Neural progenitor cell (in vitro differentiated cells): Measurements from ENCODE around the gene TSPAN5. TPM values are rescaled to one million over a fixed set of nuclear protein-coding genes. Genes with fewer than 3 reads are reported as not detected.

Experiments
- DNase-seq: peaks from one replicate; pipeline ENCODE4 v3.0.0-alpha.2; 2016; ENCODE audit warnings: low spot score
- H2AFZ ChIP-seq: fragments of 200-600 bp; sonication (generic); replicated peaks from 2 replicates; pipeline ENCODE4 v1.6.1; 2016; ENCODE audit warnings: antibody characterized with exemption
- H3F3A ChIP-seq: fragments of 200-600 bp; sonication (generic); 2 replicates; pipeline ENCODE4 v1.6.1; 2016; ENCODE audit warnings: antibody characterized with exemption, low read depth
- H3K27ac ChIP-seq: fragments of 200-600 bp; sonication (generic); 2 replicates; pipeline ENCODE4 v1.5.1; 2016; ENCODE audit warnings: mild to moderate bottlenecking
- H3K27me3 ChIP-seq: fragments of 200-600 bp; sonication (generic); 2 replicates; pipeline ENCODE4 v1.6.1; 2016; ENCODE audit warnings: mild to moderate bottlenecking, moderate library complexity
- H3K36me3 ChIP-seq: fragments of 200-600 bp; sonication (generic); 2 replicates; pipeline ENCODE4 v1.5.1; 2016
- H3K4me1 ChIP-seq: fragments of 200-600 bp; sonication (generic); 2 replicates; pipeline ENCODE4 v1.6.1; 2016; ENCODE audit warnings: mixed run types
- H3K4me2 ChIP-seq: fragments of 200-600 bp; sonication (generic); 2 replicates; pipeline ENCODE4 v1.6.1; 2016
- H3K4me3 ChIP-seq: fragments of 200-600 bp; sonication (generic); 2 replicates; pipeline ENCODE4 v1.5.1; 2016
- H3K79me2 ChIP-seq: fragments of 200-600 bp; sonication (generic); 2 replicates; pipeline ENCODE4 v1.6.1; 2016; ENCODE audit warnings: low read depth
- H3K9ac ChIP-seq: fragments of 200-600 bp; sonication (generic); 2 replicates; pipeline ENCODE4 v1.6.1; 2016
- H3K9me3 ChIP-seq: fragments of 200-600 bp; sonication (generic); 2 replicates; pipeline ENCODE4 v1.5.1; 2016; ENCODE audit warnings: low read depth
- H4K20me1 ChIP-seq: fragments of 200-600 bp; sonication (generic); 2 replicates; pipeline ENCODE4 v1.6.1; 2016; ENCODE audit warnings: low read depth
- H3K27ac Mint-ChIP-seq: 3 replicates; pipeline ENCODE4 v1.8.0; 2021; ENCODE audit warnings: mixed read lengths
- H3K27me3 Mint-ChIP-seq: 2 replicates; pipeline ENCODE4 v1.8.0; 2022; ENCODE audit warnings: low read depth, mild to moderate bottlenecking, inconsistent platforms, moderate library complexity, mixed read lengths; ENCODE audit not compliant: insufficient read depth
- H3K36me3 Mint-ChIP-seq: 3 replicates; pipeline ENCODE4 v1.8.0; 2021; ENCODE audit warnings: mixed read lengths
- H3K4me1 Mint-ChIP-seq: 3 replicates; pipeline ENCODE4 v1.8.0; 2021; ENCODE audit warnings: mixed read lengths
- H3K4me3 Mint-ChIP-seq: 3 replicates; pipeline ENCODE4 v1.8.0; 2021; ENCODE audit warnings: mild to moderate bottlenecking, moderate library complexity, mixed read lengths
- H3K9me3 Mint-ChIP-seq: 3 replicates; pipeline ENCODE4 v1.8.0; 2020; ENCODE audit warnings: mixed read lengths
- CTCF ChIP-seq: fragments of 200-600 bp; sonication (generic); IDR thresholded peaks from 2 replicates; pipeline ENCODE4 v1.5.1; 2017; ENCODE audit warnings: antibody characterized with exemption, mild to moderate bottlenecking
- EZH2 ChIP-seq: fragments of 200-600 bp; sonication (generic); IDR thresholded peaks from 2 replicates; pipeline ENCODE4 v1.6.1; 2017; ENCODE audit warnings: antibody characterized with exemption, mild to moderate bottlenecking, moderate library complexity
- EZH2phosphoT487 ChIP-seq: fragments of 200-600 bp; sonication (generic); IDR thresholded peaks from 2 replicates; pipeline ENCODE4 v1.6.1; 2017; ENCODE audit warnings: antibody characterized with exemption
- total RNA-seq: library from RNA; depleted of rRNA; stranded (reverse); fragments of >200 nt; gene quantifications from 2 replicates; pipeline ENCODE4 v1.2.3, GENCODE V29; 2015; ENCODE audit warnings: low replicate concordance

Gene TSPAN5
- total RNA-seq, 1 donor from 2014 or later = 34.9 TPM

GRCh38 chr4:98605216-98605615 is 53.2 kb downstream of the TSPAN5 start:
- H3K79me2 ChIP-seq = peaks cover 74% of the 10 kb centered on the region
- H4K20me1 ChIP-seq = peaks cover 22% of the 10 kb centered on the region
- H3F3A ChIP-seq = no peaks in the 10 kb centered on the region
- DNase-seq = no peak
- H3K9ac ChIP-seq = no peak overlapping the region
- Mint-ChIP-seq H3K27ac (no peak overlapping the region), H3K27me3 (no peaks in the 10 kb centered on the region), H3K36me3 (peaks cover 15% of the 10 kb centered on the region), H3K9me3 (peaks cover 22% of the 10 kb centered on the region), H3K4me3 (no peak overlapping the region), H3K4me1 (peaks cover 26% of the 10 kb centered on the region)
- H3K27ac ChIP-seq = no peak overlapping the region
- no peaks in the 10 kb centered on the region for H3K27me3 ChIP-seq
- TF ChIP-seq CTCF (no peak), EZH2 (no peak), EZH2phosphoT487 (no peak)
- H3K9me3 ChIP-seq = no peaks in the 10 kb centered on the region
- H3K4me1 ChIP-seq = peaks cover 25% of the 10 kb centered on the region
- no peak overlapping the region for H2AFZ ChIP-seq
- H3K4me3 ChIP-seq = no peak overlapping the region
- H3K4me2 ChIP-seq = no peak overlapping the region
- no peaks in the 10 kb centered on the region for H3K36me3 ChIP-seq

GRCh38 chr4:98604723-98605122 is 53.7 kb downstream of the TSPAN5 start:
- H3K27me3 Mint-ChIP-seq = no peaks in the 10 kb centered on the region
- H2AFZ ChIP-seq = no peak overlapping the region
- no peak overlapping the region for H3K4me2 ChIP-seq
- H3K27ac ChIP-seq = no peak overlapping the region
- H3K36me3 Mint-ChIP-seq = peaks cover 16% of the 10 kb centered on the region
- H3K27me3 ChIP-seq = no peaks in the 10 kb centered on the region
- H3F3A ChIP-seq = no peaks in the 10 kb centered on the region
- peaks cover 22% of the 10 kb centered on the region for H3K4me1 Mint-ChIP-seq
- H3K4me3 ChIP-seq = no peak overlapping the region
- H3K79me2 ChIP-seq = peaks cover 74% of the 10 kb centered on the region
- peaks cover 4% of the 10 kb centered on the region for H3K9me3 ChIP-seq
- H3K27ac Mint-ChIP-seq = no peak overlapping the region
- no peak for DNase-seq
- peaks cover 20% of the 10 kb centered on the region for H3K4me1 ChIP-seq
- peaks cover 26% of the 10 kb centered on the region for H3K9me3 Mint-ChIP-seq
- no peaks in the 10 kb centered on the region for H3K36me3 ChIP-seq
- TF ChIP-seq EZH2 (no peak), CTCF (no peak)
- H4K20me1 ChIP-seq = peaks cover 19% of the 10 kb centered on the region
- H3K9ac ChIP-seq = no peak overlapping the region
- no peak overlapping the region for H3K4me3 Mint-ChIP-seq

GRCh38 chr4:98603683-98604521 is 54.5 kb downstream of the TSPAN5 start:
- H3K27me3 ChIP-seq = no peaks in the 10 kb centered on the region
- H3K36me3 ChIP-seq = peaks cover 3% of the 10 kb centered on the region
- Mint-ChIP-seq H3K27ac (no peak overlapping the region), H3K27me3 (no peaks in the 10 kb centered on the region), H3K4me3 (no peak overlapping the region), H3K4me1 (peaks cover 16% of the 10 kb centered on the region), H3K9me3 (peaks cover 32% of the 10 kb centered on the region), H3K36me3 (peaks cover 20% of the 10 kb centered on the region)
- no peak overlapping the region for H3K9ac ChIP-seq
- H3K4me3 ChIP-seq = no peak overlapping the region
- no peaks in the 10 kb centered on the region for H3F3A ChIP-seq
- TF ChIP-seq EZH2phosphoT487 (no peak), CTCF (no peak), EZH2 (no peak)
- H4K20me1 ChIP-seq = peaks cover 10% of the 10 kb centered on the region
- H3K27ac ChIP-seq = no peak overlapping the region
- H3K9me3 ChIP-seq = peaks cover 9% of the 10 kb centered on the region
- H2AFZ ChIP-seq = no peak overlapping the region
- no peak for DNase-seq
- H3K4me2 ChIP-seq = no peak overlapping the region
- H3K79me2 ChIP-seq = peaks cover 72% of the 10 kb centered on the region
- peaks cover 12% of the 10 kb centered on the region for H3K4me1 ChIP-seq
